ENCODE results near the gene SLIT3.

DNA sequence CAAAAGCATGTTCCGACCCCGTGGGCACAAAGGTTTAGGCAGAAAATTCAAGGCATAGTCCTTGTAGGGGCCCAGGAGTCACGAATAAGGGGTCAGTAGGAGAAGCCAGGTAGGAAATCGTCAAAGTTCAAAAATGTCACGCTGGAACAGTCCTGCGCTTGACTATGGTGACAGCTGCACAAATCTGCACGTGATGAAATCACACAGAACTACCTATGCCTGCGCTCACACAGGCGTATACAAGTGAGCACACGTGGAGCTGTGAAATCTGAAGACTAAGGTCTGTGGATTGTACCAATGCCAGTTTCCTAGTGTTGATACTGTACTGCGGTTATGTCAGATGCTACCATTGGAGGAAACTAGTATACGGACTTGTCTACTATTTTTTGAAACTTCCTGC lies 418.7 kb downstream of the SLIT3 start:
- TF ChIP-seq POLR2A (IDR thresholded peaks at IDR 0.05; ENCODE audit: low read depth, low read length), result no peak
- TF ChIP-seq TAF1 (IDR thresholded peaks at IDR 0.05; ENCODE audit: low read depth, low read length), result no peak
- no peak for TF ChIP-seq POLR2AphosphoS5 (IDR thresholded peaks at IDR 0.05; ENCODE audit: low read depth, low read length)
- TF ChIP-seq SPI1 (IDR thresholded peaks at IDR 0.05; ENCODE audit: low read depth, low read length), result no peak
- no peak for TF ChIP-seq PAX5 (IDR thresholded peaks at IDR 0.05; ENCODE audit: insufficient read depth, low read length, severe bottlenecking)

Measured in GM12891 (cell line).